ENCODE measurements around the gene KCNQ5.

KCNQ5 gene

GRCh38 chr6:73058736-73059135 is 436.9 kb downstream of the KCNQ5 start:
- no peak for DNase-seq (ENCODE audit: low read depth)

GRCh38 chr6:73062130-73062529 is 440.3 kb downstream of the KCNQ5 start:
- DNase-seq (ENCODE audit: low read depth), result no peak

GRCh38 chr6:73062837-73063236 is 441.0 kb downstream of the KCNQ5 start:
- no peak for DNase-seq (ENCODE audit: low read depth)

GRCh38 chr6:73064266-73064665 is 442.4 kb downstream of the KCNQ5 start:
- no peak for DNase-seq (ENCODE audit: low read depth)

GRCh38 chr6:73073238-73073637 is 451.4 kb downstream of the KCNQ5 start:
- DNase-seq (ENCODE audit: low read depth), result no peak

- DNase-seq (ENCODE audit: low read depth), result no peak
Measured at GRCh38 chr6:73074175-73074574, 452.3 kb downstream of the KCNQ5 start.

- DNase-seq (ENCODE audit: low read depth), result no peak
Measured at GRCh38 chr6:73076211-73076954, 454.5 kb downstream of the KCNQ5 start.

GRCh38 chr6:73078333-73078862 is 456.5 kb downstream of the KCNQ5 start:
- no peak for DNase-seq (ENCODE audit: low read depth)

- no peak for DNase-seq (ENCODE audit: low read depth)
Measured at GRCh38 chr6:73078908-73079610, 457.2 kb downstream of the KCNQ5 start.

GRCh38 chr6:73079611-73079955 is 457.7 kb downstream of the KCNQ5 start:
- no peak for DNase-seq (ENCODE audit: low read depth)

- DNase-seq (ENCODE audit: low read depth), result no peak
Measured at GRCh38 chr6:73079978-73080377, 458.1 kb downstream of the KCNQ5 start.

- DNase-seq (ENCODE audit: low read depth), result no peak
Measured at GRCh38 chr6:73081955-73082354, 460.1 kb downstream of the KCNQ5 start.

GRCh38 chr6:73083886-73084285 is 462.0 kb downstream of the KCNQ5 start:
- no peak for DNase-seq (ENCODE audit: low read depth)

- no peak for DNase-seq (ENCODE audit: low read depth)
Measured at GRCh38 chr6:73085443-73085871, 463.6 kb downstream of the KCNQ5 start.

- DNase-seq (ENCODE audit: low read depth), result no peak
Measured at GRCh38 chr6:73086726-73087125, 464.9 kb downstream of the KCNQ5 start.

GRCh38 chr6:73088138-73088813 is 466.4 kb downstream of the KCNQ5 start:
- no peak for DNase-seq (ENCODE audit: low read depth)

- DNase-seq (ENCODE audit: low read depth), result no peak
Measured at GRCh38 chr6:73104921-73105320, 483.1 kb downstream of the KCNQ5 start.

- no peak for DNase-seq (ENCODE audit: low read depth)
Measured at GRCh38 chr6:73107016-73107415, 485.2 kb downstream of the KCNQ5 start.

- DNase-seq (ENCODE audit: low read depth), result no peak
Measured at GRCh38 chr6:73108949-73109348, 487.1 kb downstream of the KCNQ5 start.

- DNase-seq (ENCODE audit: low read depth), result no peak
Measured at GRCh38 chr6:73109659-73110058, 487.8 kb downstream of the KCNQ5 start.

GRCh38 chr6:73116330-73116729 is 494.5 kb downstream of the KCNQ5 start:
- DNase-seq (ENCODE audit: low read depth), result no peak

GRCh38 chr6:73121421-73121993 is 499.6 kb downstream of the KCNQ5 start:
- no peak for DNase-seq (ENCODE audit: low read depth)
